NOMO-1 treated with DMSO at 0.1 percent for 48 hours (cell line): ENCODE results near the gene MALSU1.

Source experiments
- DNase-seq: peaks from one replicate; lab custom pipeline; 2025; ENCODE audit not compliant: unreplicated experiment; lab: John Stamatoyannopoulos, UW

Gene MALSU1

GRCh38 chr7:23298885-23299769, at the start of gene MALSU1:
Gene MALSU1 (plus strand): TSS chr7:23299339. CDS start chr7:23299353, 14 bp downstream.
- peak; percentile 98 for DNase-seq

DNA sequence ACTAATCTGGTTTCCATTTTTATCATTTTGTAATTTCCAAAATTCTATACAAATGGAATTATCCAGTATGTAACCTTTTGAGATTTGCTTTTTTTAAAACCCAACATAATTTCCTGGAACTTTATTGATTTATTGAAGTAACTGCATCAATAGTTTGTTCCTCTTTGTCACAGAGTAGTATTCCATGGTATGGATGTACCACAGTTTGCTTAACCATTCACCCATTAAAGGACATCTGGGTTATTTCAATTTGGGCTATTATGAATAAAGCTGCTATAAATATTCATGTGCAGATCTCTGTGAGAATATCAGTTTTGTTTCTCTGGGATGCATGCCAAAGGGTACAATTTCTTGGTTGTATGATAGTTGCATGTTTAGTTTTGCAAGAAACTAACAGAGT, 49.7 kb upstream of the MALSU1 start:
- no peak for DNase-seq

- DNase-seq = no peak
These were observed 45.0 kb upstream of the MALSU1 start for GRCh38 chr7:23254051-23254681.

DNA sequence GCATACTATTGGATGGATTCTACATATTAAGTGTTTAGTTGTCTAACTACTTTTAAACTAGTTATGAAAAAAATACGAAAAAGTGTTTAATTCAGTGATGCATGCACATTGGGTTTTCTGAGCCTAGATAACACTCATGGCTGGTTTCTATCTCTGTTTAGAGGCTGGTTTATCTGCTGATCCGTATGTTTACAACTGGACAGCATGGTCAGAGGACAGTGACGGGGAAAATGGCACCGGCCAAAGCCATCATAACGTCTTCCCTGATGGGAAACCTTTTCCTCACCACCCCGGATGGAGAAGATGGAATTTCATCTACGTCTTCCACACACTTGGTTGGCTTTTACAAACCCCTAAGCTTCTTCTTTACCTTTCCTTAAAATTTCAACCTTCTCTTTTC, 42.4 kb upstream of the MALSU1 start:
- no peak for DNase-seq

DNA sequence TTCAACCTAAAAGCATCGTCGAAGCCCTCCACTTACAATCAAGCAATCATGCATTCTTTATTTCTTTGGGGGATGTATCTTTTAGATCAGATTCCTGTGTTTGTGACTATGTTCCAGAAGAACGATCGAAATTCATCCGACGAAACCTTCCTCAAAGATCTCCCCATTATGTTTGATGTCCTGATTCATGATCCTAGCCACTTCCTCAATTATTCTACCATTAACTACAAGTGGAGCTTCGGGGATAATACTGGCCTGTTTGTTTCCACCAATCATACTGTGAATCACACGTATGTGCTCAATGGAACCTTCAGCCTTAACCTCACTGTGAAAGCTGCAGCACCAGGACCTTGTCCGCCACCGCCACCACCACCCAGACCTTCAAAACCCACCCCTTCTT, 38.8 kb upstream of the MALSU1 start:
- no peak for DNase-seq

DNA sequence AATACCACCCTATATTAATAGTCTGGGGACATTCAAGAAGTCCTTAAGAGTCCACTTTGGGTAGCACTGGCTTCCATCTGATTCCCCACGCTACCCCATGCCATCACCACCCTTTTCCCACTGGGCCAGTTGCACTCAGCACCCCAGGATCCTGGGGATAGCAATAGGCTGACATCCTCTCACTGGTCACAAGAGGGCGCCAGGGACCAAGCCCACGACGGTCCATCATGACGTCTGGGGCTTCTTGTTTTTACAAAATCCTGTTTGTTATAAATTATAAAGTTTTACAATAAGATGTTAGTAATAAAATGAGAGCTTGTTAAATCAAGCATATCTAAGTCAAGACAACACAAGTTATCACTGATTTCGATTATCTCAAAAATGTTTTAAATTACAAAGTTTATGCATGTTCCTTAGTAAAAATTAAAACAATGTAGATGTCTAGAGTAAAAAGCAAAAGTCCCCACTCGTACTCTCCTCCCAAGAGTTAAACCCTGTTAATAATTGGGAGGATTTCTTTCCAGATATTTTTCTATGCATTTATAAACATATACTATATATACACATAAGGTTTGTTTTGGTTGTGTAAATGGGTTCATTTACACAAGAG, 37.2 kb upstream of the MALSU1 start:
- DNase-seq = peak; percentile 43

- DNase-seq = no peak
These were observed 34.2 kb upstream of the MALSU1 start for GRCh38 chr7:23264916-23265458.

DNA sequence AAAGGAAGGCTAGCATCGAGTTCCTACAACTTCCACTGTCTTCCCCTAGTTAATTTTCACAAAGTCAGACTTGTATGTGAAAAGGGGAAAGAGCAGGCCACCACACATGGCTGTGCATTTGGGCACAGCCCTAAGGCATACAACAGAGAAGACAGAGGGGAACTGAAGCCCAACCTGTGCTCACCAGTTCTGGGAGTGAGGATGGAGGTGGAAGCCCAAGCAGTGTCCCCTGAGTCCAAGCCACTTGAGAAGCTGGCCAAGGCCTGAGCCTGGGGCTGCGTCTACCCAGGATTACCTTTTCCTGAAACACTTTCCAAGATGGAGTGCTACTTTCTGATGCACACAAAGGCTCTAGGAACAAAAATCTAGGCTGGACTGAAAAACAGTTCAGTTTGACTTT, 32.2 kb upstream of the MALSU1 start:
- no peak for DNase-seq

DNA sequence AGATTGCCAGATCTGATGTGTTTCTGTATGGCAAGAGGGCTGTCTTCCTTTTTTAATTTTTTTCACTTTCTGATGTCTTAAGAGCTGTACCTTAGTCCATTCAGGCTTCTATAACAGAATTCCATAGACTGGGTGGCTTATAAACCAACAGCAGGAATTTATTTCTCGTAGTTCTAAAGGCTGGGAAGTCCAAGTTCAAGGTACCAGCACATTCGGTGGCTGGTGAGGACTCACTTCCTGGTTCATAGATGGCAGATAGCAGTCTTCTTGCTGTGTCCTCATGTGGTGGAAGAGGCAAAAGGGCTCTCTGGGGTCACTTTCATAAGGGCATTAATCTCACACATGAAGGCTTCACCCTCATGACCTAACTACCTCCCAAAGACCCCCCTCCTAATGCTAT, 31.8 kb upstream of the MALSU1 start:
- no peak for DNase-seq

GRCh38 chr7:23268167-23268566, 31.0 kb upstream of the MALSU1 start:
- no peak for DNase-seq

DNA sequence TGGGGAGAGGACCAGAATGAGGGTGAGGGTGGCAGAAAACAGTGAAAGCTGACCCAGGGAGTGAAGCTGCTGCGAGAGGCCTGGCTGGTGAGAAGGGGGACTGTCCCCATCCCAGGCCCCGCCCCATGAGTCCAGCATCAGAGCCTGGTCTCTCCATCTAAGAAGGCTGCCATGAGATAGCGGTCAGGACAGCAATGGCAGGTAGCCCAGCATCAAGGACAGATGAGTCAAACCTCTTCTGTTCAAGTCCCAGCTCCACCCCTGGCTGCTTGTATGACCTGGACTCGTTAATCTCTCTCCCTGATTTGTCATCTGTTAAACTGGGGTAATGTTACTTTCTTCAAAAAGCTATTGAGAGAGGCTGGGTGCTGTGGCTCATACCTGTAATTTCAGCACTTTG, 30.4 kb upstream of the MALSU1 start:
- DNase-seq = no peak

DNA sequence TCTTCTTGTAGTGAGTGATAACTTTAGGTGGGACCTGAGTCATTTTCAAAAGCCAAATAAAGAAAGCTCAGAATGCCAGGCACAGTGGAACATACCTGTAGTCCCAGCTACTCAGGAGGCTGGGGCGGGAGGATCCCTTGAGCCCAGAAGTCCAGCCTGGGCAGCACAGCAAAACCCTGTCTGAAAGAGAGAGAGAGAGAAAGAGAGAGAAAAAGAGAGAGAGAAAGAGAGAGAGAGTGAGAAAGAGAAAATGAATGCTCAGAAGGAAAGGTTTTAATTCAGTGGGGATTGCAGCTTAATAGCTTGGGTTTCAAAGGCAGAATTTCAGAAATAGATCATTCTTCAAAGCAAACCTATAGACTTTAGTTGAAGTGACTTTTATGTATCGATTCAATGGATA, 26.9 kb upstream of the MALSU1 start:
- no peak for DNase-seq

DNA sequence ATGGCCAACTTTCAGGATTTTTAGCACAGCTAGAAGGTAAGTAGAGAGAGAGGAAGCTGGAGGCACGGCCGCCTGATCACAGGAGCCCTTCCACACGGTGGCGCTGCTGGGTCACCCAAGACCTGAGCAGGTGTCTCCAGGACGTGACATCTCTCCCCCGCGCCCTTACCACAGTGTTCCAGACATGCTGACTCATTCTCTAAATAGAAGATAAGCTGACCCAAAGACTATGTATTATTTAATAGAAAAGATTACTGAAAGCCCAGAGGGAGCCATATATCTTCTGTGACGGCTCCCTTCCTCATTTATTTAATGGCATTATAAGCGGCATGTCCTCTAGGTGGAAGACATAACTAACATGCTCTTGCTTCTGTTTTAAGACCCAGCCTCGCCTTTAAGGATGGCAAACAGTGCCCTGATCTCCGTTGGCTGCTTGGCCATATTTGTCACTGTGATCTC, 26.0 kb upstream of the MALSU1 start:
- DNase-seq = peak; percentile 80

DNA sequence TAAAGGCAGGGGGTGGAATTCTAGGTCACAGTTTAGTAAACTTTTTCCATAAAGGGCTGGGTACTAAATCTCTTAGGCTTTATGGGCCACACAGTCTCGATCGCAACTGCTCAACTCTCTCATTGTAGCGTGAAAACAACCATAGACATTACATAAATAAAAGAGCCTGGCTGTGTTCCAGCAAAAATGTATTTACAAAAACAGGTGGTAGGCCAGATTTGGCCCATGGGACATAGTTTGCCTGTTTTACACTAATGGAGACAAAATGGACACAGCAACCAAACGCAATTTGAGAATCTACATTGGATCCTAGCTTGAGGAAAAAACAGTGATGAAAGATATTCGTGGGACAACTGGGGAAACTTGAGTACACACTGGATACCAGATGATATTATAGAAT, 23.2 kb upstream of the MALSU1 start:
- no peak for DNase-seq

GRCh38 chr7:23276376-23276775, 22.8 kb upstream of the MALSU1 start:
- DNase-seq = peak; percentile 79

GRCh38 chr7:23276947-23277346, 22.2 kb upstream of the MALSU1 start:
- DNase-seq = no peak

DNA sequence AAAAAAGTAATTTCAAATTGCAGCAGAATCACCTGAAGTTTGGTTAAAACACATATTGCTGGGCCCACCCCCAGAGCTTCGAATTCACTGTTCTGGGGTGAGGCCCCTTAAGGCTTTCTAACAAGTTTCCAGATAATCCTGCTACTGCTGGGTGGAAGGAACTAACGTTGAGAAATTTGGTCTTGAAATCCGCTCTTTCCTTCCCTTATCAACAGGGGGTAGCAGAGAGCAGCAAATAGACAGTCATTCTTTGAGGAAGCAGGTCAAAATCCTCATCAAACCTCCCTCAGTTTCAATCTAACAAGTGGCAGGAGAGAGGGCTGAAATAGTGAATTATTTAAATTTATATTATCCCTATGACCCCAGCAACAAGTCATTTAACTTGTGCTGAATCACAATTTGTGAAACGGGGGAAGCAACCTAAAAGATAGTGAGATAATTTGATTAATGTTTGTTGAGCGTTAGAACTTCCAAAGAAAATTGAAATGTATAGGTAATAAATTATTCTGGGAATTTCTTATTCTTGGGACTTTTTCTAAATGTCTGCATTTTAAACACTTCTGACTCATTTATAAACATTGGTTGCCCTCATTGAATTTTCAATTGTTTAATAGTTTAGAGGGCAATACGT, 21.7 kb upstream of the MALSU1 start:
- DNase-seq = peak; percentile 88

DNA sequence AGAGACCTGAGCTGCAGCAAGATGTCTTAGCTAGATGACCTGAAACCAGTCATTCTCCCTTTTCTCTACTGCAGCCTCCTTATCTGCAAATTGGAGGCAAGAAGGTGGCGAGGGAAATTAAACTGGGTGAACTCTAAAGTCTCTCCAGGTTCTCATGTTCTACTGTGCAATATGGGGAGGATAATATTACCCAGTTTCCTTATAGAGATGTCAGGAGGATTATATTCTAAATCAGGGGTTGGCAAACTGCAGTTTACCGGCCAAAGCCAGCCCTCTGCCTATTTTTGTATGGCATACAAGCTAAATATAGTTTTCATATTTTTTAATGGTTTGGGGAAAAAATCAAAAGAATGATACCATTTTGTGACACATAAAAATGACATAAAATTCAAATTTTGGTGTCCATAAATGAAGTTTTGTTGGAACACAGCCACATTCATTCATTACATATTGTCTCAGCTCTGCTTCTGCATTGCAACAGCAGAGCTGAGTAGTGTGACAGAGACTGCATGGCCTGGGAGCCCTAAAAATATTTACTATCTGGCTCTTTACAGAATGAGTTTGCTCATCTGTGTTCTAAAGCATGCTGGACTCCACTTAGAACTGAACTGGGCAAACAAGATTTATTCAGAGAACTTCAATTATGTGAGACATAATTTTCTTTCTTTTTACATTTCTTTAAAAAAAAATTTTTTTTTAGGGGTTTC, 19.2 kb upstream of the MALSU1 start:
- no peak for DNase-seq

- DNase-seq = no peak
These were observed 16.1 kb upstream of the MALSU1 start for GRCh38 chr7:23283086-23283485.

- no peak for DNase-seq
These were observed 14.3 kb upstream of the MALSU1 start for GRCh38 chr7:23284871-23285270.
